ENCODE results near the gene ZNF329.
A peak's percentile ranks its signal among the peaks of the same experiment; 100 is the strongest.
"Not testable (repeated sequence)": the region's sequence is repeated elsewhere in the genome, so short reads cannot be mapped to it uniquely, and the experiment has no call there.

Gene ZNF329

GRCh38 chr19:58150328-58150921, at the start of gene ZNF329:
ZNF329 (minus strand) TSS chr19:58150789; CDS start chr19:58129503, 21,286 bp downstream.
- DNase-seq (ENCODE audit: low read depth): peak; percentile 92

DNA sequence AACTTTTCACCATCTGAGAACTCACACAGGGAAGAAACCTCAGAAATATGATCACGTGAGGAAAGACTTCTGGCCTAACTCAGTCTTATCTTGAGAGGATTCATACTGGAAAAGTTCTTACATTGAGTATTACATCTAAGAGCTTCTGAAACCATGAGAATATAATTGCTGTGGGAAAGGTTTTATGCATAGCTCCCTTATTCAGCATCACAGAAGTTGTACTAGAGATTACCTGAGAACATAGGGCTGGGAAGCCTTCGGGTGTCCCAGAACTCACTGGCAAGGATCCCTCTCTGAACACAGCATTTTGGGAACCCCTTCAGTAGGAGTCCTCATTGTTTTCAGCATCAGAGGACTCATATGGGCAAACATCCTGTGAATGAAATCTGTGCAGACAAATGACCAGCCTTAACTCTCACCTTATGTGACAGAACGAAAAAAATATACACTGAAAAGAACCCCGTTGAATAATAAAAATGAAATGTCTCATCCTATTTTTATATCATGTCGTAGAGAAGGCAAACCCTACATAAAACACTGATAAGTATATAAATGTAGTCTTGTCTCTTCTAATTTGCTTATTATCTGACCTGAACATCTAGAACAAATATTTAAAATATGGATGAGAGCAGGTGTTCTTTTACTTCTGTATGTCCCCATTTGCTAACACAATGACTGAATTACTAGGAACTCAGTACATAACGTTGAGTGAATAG, 46.5 kb upstream of the ZNF329 start:
- no peak for DNase-seq (ENCODE audit: low read depth)

GRCh38 chr19:58183817-58184215, 33.2 kb upstream of the ZNF329 start:
- peak; percentile 18 for DNase-seq (ENCODE audit: low read depth)

DNA sequence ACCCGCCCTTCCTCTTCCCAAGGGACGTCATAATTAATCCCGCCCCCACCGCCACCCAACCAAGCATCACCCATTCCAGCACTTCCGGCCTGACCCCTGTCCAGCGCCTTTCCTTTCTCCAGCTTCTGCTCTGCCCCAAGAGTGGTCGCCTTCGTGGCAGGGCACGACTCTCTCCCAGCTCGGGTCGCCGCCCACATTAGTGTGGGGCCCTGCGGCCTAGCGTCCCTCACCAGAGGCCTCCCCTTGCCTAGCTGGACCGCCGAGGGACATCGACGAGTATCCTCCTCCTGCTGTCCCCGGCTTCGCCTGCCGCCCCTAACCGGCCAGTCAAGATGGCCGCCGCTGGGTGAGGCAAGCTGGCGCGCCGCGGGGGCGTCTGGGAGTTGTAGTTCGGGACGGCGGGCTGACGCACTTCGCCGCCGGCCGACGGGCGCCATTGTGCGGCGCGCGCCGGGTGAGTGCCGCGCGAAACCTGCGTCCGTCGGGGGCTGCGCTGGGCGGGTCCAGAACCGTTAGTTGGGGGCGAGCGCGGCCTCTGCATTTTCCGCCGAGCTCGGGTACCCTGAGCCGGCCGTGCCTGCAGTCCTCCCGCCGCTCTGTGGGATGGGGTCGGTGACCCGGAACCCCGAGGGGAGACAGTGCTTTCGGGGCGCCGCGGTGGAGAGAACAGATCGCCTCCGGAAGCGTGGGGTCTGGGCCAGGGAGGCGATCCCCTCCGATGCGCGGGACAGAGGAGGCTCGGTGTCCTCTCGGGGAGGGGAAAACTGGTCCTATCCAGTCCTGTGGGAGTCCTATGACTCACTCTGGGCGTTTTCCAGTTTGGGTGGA, 32.6 kb upstream of the ZNF329 start, which contains the start of gene ZNF274:
ZNF274 (plus strand) TSS at position 73 of the 828 bp plus-strand sequence. CDS start 905 bp downstream, outside the sequence.
- DNase-seq (ENCODE audit: low read depth): peak; percentile 87

GRCh38 chr19:58182577-58182988, 32.0 kb upstream of the ZNF329 start:
- peak; percentile 70 for DNase-seq (ENCODE audit: low read depth)

GRCh38 chr19:58181902-58182576, 31.4 kb upstream of the ZNF329 start:
- DNase-seq (ENCODE audit: low read depth): peak; percentile 33

DNA sequence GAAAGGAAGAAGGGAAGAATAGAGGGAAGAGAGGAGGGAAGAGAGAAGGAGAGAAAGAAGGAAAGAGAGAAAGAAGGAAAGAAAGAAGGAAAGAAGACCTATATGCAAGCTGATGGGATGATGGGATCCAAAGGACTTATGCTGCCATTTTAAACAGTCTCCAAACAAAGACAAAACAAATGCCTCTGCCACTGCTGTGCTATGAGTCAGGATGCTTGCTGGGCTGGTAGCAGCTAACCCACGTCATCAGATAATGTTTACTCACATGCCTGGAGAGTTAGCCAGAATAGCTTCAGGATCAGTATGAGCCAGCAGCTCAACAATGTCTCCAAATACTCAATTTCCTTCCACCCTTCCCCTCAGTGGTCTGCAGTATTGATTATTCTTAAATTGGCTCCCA, 20.3 kb upstream of the ZNF329 start:
- DNase-seq (ENCODE audit: low read depth): no peak

GRCh38 chr19:58166708-58167280, 16.2 kb upstream of the ZNF329 start:
- no peak for DNase-seq (ENCODE audit: low read depth)

- no peak for DNase-seq (ENCODE audit: low read depth)
Observed at GRCh38 chr19:58166268-58166667, 15.7 kb upstream of the ZNF329 start.

GRCh38 chr19:58157045-58157728, 6.6 kb upstream of the ZNF329 start:
- no peak for DNase-seq (ENCODE audit: low read depth)

- peak; percentile 99 for DNase-seq (ENCODE audit: low read depth)
Observed at GRCh38 chr19:58154679-58155648, 4.4 kb upstream of the ZNF329 start.

GRCh38 chr19:58154287-58154678, 3.7 kb upstream of the ZNF329 start:
- no peak for DNase-seq (ENCODE audit: low read depth)

GRCh38 chr19:58153386-58153785, 2.8 kb upstream of the ZNF329 start:
- no peak for DNase-seq (ENCODE audit: low read depth)

GRCh38 chr19:58147475-58147874, 3.1 kb downstream of the ZNF329 start:
- DNase-seq (ENCODE audit: low read depth): not testable (repeated sequence)

DNA sequence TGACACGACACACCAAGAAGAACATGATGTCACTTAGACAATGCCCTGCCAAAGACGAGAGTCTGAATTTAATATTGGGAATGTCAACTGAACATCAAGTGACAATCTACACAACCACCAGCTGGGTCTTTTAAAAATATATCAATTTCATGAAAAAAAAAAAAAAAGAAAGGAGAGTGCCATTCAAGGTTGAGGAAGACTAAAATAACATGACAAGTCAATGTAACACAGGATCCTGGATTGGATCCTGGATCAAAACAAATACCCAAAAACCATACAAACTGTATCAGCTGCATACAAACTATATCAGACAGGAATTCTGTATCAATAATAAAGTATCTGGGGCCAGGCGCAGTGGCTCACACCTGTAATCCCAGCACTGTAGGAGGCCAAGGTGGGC, 4.7 kb downstream of the ZNF329 start:
- no peak for DNase-seq (ENCODE audit: low read depth)

DNA sequence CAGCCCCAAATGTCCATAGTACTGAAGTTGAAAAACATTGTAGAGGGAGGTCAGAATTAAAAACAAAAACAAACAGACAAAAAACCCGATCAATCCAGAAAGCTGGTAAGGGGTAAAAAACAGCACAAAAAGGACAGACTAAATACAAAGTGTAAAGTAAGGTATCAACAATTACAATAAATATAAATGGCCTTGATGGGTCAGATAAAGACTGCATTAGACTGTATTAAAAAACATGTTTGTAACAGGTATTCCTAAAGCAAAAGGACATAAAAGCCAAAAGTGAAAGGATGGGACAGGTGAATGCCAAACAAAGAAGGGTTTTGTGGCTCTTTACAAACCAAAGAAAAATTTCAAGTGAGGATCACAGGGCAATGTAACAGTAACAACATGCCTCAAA, 16.3 kb downstream of the ZNF329 start:
- no peak for DNase-seq (ENCODE audit: low read depth)

- no peak for DNase-seq (ENCODE audit: low read depth)
Observed at GRCh38 chr19:58129284-58129683, 21.3 kb downstream of the ZNF329 start.

- no peak for DNase-seq (ENCODE audit: low read depth)
Observed at GRCh38 chr19:58128041-58128685, 22.4 kb downstream of the ZNF329 start.

DNA sequence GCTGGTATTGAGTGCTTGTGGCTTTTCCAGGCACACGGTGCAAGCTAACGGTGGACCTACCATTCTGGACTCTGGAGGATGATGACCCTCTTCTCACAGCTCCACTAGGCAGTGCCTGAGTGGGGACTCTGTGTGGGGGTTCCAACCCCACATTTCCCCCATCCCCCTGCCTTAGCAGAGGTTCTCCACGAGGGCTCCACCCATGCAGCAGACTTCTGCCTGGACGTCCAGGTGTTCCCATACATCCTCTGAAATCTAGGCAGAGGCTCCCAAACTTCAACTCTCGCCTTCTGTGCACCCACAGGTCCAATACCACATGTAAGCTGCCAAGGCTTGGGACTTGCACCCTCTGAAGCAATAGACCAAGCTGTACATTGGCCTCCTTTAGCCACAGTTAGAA, 27.2 kb downstream of the ZNF329 start:
- no peak for DNase-seq (ENCODE audit: low read depth)
